A375 (cell line): ENCODE measurements around the gene SPATA31C1. TPM values are rescaled to one million over a fixed set of nuclear protein-coding genes. Genes with fewer than 3 reads are reported as not detected.

Source experiments
- total RNA-seq: library from RNA; depleted of rRNA; stranded (reverse); fragments of >200 nt; shearing (Covaris generic); gene quantifications from 2 replicates; pipeline ENCODE4 v1.2.3, GENCODE V29; 2014; rRNA removed

The SPATA31C1 gene
- total RNA-seq = not detected in 2 replicates

DNA sequence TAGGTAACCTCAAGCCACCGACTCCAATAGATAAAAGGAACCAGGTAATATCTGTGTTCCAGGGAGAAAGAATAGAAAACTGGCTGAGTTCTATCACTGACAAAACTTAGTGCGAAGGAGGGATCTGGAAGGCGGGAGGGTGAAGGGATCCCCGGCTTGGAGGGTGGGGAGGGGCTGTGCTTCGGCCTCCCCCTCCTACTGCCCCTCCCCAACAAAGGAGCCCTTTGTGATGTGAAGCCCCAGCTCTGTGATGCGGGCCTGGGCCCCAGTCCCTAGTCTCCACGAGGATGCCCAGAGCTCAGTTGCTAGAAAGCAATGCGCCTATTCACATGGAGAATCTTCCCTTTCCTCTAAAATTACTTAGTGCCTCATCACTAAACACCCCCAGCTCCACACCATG, at the start of gene SPATA31C1:
Gene SPATA31C1, plus strand, starts transcription at position 301 of the 400 bp plus-strand sequence.

DNA sequence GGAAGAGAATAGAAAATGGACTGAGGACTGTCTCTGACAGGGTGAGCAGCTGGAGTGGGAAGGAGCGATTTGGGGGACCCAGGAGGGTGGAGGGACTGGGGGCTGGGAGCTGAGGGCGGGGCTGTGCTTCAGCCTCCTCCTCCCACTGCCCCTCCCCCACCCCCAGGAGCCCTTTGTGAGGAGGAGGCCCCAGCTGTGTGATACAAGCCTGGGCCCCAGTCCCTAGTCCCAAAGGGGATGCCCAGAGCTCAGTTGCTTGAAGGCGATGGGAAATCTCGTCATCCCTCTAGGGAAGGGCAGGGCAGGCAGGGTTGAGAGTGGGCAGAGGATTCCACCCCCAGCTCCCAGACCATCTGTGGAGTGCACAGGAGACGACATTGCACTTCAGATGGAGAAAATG, 35.1 kb upstream of the SPATA31C1 start, which contains the start of gene SPATA31E1:
Gene SPATA31E1, plus strand, starts transcription at position 251 of the 400 bp plus-strand sequence. Its CDS starts 15 bp downstream, at position 266.

Other genes starting within 250 kb of the SPATA31C1 start
- gene CTSL, start 191.8 kb upstream of the SPATA31C1 start, total RNA-seq = 108 and 110 TPM in 2 replicates
- gene SPATA31E1, start 35.1 kb upstream of the SPATA31C1 start, total RNA-seq = not detected in 2 replicates
- gene CDK20, start 56.6 kb downstream of the SPATA31C1 start, total RNA-seq = 4.9 and 7.6 TPM in 2 replicates
- 0.11 TPM in 1 of 2 replicates, not detected in the other for gene SPATA31C2, start 220.5 kb downstream of the SPATA31C1 start, total RNA-seq